Lower lobe of right lung (tissue), 2 donors: Measurements from ENCODE around the gene FOXN3. TPM values are rescaled to one million over a fixed set of nuclear protein-coding genes. Genes with fewer than 3 reads are reported as not detected.
"Not testable (repeated sequence)": the region's sequence is repeated elsewhere in the genome, so short reads cannot be mapped to it uniquely, and the experiment has no call there.

Source experiments
- ATAC-seq, 2 donors: fragments of 200-7000 bp; cut with Tn5 transposase; one replicate each; pipeline ENCODE4 v1.9.1; 2020 to 2022; ENCODE audit warnings: mild to moderate bottlenecking in 2 of 2, moderate library complexity in 2 of 2
- DNase-seq: peaks from one replicate; pipeline ENCODE4 v3.0.0-alpha.2; 2020
- H3K27ac ChIP-seq: fragments of 200-600 bp; one replicate; pipeline ENCODE4 v1.8.0; 2022
- H3K27me3 ChIP-seq: fragments of 200-600 bp; one replicate; pipeline ENCODE4 v1.8.0; 2022; ENCODE audit warnings: low read depth
- H3K36me3 ChIP-seq: fragments of 200-600 bp; one replicate; pipeline ENCODE4 v1.8.0; 2022; ENCODE audit warnings: mild to moderate bottlenecking
- H3K4me1 ChIP-seq: fragments of 200-600 bp; one replicate; pipeline ENCODE4 v1.8.0; 2022
- H3K4me3 ChIP-seq: fragments of 200-600 bp; one replicate; pipeline ENCODE4 v1.8.0; 2022; ENCODE audit warnings: mild to moderate bottlenecking
- H3K9me3 ChIP-seq: fragments of 200-600 bp; one replicate; pipeline ENCODE4 v1.8.0; 2022
- intact Hi-C: fragments of 100-400 bp; cut with DNase I; formaldehyde crosslinking; loops from one replicate; pipeline ENCODE4 v1.11.0; 2022
- total RNA-seq: library from RNA; stranded (reverse); fragmentation: NEBNext Ultra II Directional; extraction: Animal tissue kit (Norgen Biotek cat#: 25700); gene quantifications from one replicate; pipeline ENCODE4 v1.2.1, GENCODE V29; 2021
- TF ChIP-seq, protein P1 (sequence below): fragments of 200-600 bp; IDR thresholded peaks from one replicate; pipeline ENCODE4 v1.8.0; 2022; ENCODE audit warnings: antibody characterized with exemption, mild to moderate bottlenecking
- donor health status: DM: no; HTN: yes; CAD: no; lungs with severe emphysema.

Gene FOXN3
- total RNA-seq, 1 donor from 2014 or later, result 116 TPM

DNA sequence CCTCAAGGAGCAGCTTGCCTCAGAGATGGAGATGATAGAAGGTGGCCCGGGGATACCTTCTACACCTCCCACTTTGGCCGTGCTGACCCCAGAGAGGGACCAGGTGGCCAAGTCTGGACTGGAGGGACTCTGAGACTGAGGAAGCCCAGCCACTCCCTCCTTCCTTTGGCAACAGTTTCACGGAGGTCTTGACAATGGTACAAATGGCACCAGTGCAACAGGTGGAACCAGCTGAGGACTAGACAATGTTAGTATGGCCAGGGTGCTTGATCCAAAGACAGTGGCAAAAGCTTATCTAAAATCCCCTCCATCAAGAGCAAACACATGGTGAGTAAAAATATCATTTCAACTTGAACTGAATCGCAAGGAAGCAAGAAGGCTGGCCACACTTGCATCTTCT is 117.4 kb downstream of the FOXN3 start:
- DNase-seq, result no peak
- Histone ChIP-seq H3K27ac (no peak overlapping the region), H3K27me3 (no peaks in the 10 kb centered on the region), H3K4me3 (no peak overlapping the region), H3K36me3 (no peaks in the 10 kb centered on the region), H3K9me3 (no peaks in the 10 kb centered on the region), H3K4me1 (peaks cover 29% of the 10 kb centered on the region)
- TF ChIP-seq, protein P1, sequence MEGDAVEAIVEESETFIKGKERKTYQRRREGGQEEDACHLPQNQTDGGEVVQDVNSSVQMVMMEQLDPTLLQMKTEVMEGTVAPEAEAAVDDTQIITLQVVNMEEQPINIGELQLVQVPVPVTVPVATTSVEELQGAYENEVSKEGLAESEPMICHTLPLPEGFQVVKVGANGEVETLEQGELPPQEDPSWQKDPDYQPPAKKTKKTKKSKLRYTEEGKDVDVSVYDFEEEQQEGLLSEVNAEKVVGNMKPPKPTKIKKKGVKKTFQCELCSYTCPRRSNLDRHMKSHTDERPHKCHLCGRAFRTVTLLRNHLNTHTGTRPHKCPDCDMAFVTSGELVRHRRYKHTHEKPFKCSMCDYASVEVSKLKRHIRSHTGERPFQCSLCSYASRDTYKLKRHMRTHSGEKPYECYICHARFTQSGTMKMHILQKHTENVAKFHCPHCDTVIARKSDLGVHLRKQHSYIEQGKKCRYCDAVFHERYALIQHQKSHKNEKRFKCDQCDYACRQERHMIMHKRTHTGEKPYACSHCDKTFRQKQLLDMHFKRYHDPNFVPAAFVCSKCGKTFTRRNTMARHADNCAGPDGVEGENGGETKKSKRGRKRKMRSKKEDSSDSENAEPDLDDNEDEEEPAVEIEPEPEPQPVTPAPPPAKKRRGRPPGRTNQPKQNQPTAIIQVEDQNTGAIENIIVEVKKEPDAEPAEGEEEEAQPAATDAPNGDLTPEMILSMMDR, result no peak
- no peak for ATAC-seq
- intact Hi-C loops, result no loop called here

DNA sequence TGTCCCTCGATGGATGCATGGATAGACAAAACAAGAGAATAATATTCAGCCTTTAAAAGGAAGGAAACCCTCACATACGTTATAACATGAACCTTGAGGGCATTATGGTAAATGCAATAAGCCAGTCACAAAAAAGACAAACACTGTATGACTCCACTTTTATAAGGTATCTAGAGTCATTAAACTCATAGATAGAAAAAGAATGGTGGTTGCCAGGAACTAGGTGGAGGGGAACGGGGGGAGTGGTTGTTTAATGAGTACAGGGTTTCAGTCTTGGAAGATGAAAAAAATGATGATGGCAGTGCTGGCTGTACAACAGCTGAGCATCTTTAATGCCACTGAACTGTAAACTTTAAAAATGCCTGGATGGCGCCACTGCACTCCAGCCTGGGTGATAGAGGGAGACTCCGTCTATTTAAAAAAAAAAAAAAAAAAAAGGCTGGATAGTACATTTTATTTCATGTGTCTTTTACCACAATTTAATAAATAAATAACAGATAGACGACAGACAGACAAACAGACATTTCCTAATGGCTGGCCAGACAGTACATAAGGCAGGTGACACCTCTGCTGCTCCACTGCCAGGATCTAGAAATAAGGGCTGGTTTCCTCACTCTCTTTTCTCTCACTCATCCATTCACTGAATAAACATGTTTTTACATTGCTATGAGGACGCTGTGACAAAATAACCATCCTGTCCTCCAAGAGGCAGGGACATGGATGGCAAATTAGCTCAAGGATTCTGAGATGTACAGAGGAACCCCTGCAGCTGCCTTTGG is 118.8 kb downstream of the FOXN3 start:
- no peak for ATAC-seq
- intact Hi-C loops, result no loop called here
- H3K36me3 ChIP-seq, result no peaks in the 10 kb centered on the region
- TF ChIP-seq, protein P1, result no peak
- DNase-seq, result no peak
- no peak overlapping the region for H3K4me3 ChIP-seq
- H3K4me1 ChIP-seq, result peaks cover 15% of the 10 kb centered on the region
- no peaks in the 10 kb centered on the region for H3K27me3 ChIP-seq
- H3K9me3 ChIP-seq, result no peaks in the 10 kb centered on the region
- H3K27ac ChIP-seq, result no peak overlapping the region

DNA sequence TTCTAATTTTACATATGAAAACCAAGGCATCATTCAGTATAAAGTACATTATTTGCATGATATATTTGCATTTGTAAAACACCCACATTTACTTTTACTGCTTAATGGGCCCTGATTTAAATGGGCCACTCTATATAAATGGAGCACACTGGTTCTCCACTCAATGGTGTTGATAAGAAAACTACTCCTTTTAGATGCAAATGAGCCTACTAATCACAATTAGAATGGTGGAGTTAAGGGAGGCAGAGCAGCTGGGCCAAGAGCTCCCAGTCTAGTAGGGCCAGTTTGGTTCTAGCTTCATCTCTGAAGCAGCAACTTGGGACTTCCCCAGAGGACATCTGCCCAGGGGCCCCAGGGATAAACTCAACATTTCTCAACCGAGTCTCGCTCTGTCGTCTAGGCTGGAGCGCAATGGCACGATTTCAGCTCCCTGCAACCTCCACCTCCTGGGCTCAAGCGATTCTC is 120.7 kb downstream of the FOXN3 start:
- Histone ChIP-seq H3K4me3 (no peak overlapping the region), H3K4me1 (no peaks in the 10 kb centered on the region), H3K36me3 (no peaks in the 10 kb centered on the region), H3K9me3 (no peaks in the 10 kb centered on the region), H3K27ac (no peak overlapping the region), H3K27me3 (no peaks in the 10 kb centered on the region)
- TF ChIP-seq, protein P1, result no peak
- intact Hi-C loops, result no loop called here
- no peak for ATAC-seq
- no peak for DNase-seq

DNA sequence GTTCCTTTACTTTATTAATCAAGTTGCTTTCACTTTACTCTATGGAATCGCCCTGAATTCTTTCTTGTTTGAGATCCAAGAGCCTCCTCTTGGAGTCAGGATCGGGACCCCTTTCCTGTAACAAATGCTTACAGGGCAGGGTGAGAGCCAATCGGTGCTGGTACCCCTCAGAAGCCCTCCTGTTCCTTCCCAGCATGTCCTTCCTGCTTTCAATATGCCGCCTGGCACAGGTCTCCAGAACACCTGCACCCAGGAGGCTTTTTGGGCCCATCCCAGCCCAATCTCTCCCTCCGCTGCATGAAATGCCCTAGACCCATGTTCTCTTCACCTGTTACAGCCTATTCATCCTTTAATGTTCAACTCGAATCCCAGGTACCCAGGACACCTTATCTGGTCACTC is 122.2 kb downstream of the FOXN3 start:
- Histone ChIP-seq H3K27ac (no peak overlapping the region), H3K4me1 (no peaks in the 10 kb centered on the region), H3K9me3 (no peaks in the 10 kb centered on the region), H3K36me3 (no peaks in the 10 kb centered on the region), H3K27me3 (no peaks in the 10 kb centered on the region), H3K4me3 (no peak overlapping the region)
- TF ChIP-seq, protein P1, result no peak
- no peak for ATAC-seq
- intact Hi-C loops, result no loop called here
- DNase-seq, result no peak

DNA sequence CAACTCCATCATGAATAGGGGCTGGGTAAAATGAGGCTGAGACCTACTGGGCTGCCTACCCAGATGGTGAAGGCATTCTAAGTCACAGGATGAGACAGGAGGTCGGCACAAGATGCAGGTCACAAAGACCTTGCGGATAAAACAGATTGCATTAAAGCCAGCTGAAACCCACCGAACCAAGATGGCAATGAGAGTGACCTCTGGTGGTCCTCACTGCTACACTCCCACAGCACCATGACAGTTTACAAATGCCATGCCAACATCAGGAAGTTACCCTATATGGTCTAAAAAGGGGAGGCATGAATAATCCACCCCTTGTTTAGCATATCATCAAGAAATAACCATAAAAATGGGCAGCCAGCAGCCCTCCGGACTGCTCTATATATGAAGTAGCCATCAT is 122.6 kb downstream of the FOXN3 start:
- H3K27ac ChIP-seq, H3K4me3 ChIP-seq, H3K36me3 ChIP-seq, H3K9me3 ChIP-seq, DNase-seq, H3K27me3 ChIP-seq, H3K4me1 ChIP-seq, ATAC-seq, intact Hi-C loops: not testable (repeated sequence)

DNA sequence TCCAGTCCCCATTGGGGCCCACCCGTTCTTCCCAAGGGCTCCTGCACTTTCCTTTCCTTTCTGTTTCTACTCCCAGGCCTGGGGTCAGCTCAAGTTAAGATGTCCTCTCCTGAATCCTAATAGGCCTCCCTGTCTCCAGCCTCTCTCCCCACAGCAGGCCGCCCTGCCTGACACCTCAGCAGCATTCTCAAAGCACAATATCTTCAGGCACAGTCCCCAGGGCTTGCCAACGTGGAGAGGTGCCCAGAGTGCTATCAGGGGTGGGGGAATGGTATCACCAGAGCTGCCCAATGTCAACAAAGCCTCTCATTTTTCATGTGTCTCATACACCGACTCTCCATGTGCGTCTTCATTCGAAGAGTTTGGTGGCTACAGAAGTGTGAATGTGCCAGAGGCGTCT is 123.0 kb downstream of the FOXN3 start:
- ATAC-seq (no peak), DNase-seq (no peak)
- no peak overlapping the region for H3K4me3 ChIP-seq
- no peaks in the 10 kb centered on the region for H3K4me1 ChIP-seq
- no peaks in the 10 kb centered on the region for H3K27me3 ChIP-seq
- TF ChIP-seq, protein P1, result no peak
- no peaks in the 10 kb centered on the region for H3K9me3 ChIP-seq
- H3K36me3 ChIP-seq, result no peaks in the 10 kb centered on the region
- intact Hi-C loops, result no loop called here
- no peak overlapping the region for H3K27ac ChIP-seq
